Endothelial cell of hepatic sinusoid (primary cell): ENCODE measurements around the gene ZFAND2A.
"Not testable (repeated sequence)": the region's sequence is repeated elsewhere in the genome, so short reads cannot be mapped to it uniquely, and the experiment has no call there.

Source experiments
- in situ Hi-C: cut with HindIII; loops from 2 replicates; pipeline ENCODE4 v1.10.0; 2017; ENCODE audit warnings: low sequenced_read_pairs

The ZFAND2A gene

DNA sequence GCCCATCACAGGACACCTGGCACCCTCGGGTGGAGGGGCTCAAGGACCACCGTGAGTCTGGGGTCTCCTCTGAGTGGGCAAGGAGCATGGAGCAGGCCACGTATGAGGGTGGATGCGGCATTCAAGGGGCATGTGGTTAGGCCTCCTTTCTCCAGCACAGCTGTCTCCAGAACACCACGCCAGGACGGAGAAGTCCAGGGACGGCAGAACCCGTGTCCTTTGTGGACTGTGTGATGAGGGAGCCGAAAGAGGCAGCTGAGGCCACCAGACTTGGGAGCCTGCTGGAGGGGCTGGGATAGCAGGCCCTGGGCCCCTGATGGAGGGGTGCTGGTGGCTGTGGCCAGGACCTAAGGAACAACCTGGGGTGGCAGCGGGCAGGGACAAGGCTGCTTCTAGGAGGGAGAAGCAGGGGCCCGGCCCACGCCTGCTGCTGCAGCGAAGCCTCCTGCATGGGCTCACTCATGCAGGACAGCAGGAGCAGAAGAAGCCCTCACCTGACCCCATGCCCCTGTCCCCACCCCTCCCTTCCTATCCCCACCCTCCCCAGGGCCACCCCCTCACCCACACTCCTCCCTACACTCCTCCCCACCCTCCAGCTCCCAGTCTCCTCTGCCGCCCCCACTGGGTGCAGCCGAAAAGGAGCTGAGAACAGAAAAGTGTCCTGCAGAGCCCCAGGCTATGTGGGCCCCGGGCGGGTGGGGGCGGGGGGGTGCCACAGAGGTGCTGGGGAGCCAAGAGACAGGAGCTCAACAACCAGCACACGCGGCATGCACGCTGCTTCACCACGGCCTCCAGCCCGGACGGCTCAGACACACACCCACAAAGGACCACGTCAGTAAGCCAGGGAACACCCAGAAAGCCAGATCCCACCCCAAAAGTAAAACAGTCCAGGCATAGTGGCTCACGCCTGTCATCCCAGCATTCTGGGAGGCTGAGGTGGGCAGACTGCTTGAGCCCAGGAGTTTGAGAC is 29.7 kb downstream of the ZFAND2A start:
- in situ Hi-C loops: no loop called here

DNA sequence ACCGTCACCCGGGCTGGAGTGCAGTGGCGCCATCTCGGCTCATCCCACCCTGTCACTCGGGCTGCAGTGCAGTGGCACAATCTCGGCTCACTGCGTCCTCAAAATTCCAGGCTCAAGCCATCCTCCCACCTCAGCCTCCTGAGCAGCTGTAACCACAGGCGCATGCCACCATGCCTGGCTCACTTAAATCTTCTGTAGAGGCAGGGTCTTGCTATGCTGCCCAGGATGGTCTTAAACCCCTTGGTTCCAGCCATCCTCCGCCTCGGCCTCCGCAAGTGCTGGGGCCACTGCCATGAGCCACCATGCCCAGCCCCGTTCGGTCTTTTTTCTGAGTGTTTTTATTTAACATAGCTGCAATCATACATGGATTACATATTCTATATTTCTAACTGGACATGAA is 30.6 kb downstream of the ZFAND2A start:
- in situ Hi-C loops: no loop called here

GRCh38 chr7:1127001-1127400 is 33.0 kb downstream of the ZFAND2A start:
- in situ Hi-C loops: no loop called here

- in situ Hi-C loops: no loop called here
These were observed 34.4 kb downstream of the ZFAND2A start for GRCh38 chr7:1125603-1125969.

DNA sequence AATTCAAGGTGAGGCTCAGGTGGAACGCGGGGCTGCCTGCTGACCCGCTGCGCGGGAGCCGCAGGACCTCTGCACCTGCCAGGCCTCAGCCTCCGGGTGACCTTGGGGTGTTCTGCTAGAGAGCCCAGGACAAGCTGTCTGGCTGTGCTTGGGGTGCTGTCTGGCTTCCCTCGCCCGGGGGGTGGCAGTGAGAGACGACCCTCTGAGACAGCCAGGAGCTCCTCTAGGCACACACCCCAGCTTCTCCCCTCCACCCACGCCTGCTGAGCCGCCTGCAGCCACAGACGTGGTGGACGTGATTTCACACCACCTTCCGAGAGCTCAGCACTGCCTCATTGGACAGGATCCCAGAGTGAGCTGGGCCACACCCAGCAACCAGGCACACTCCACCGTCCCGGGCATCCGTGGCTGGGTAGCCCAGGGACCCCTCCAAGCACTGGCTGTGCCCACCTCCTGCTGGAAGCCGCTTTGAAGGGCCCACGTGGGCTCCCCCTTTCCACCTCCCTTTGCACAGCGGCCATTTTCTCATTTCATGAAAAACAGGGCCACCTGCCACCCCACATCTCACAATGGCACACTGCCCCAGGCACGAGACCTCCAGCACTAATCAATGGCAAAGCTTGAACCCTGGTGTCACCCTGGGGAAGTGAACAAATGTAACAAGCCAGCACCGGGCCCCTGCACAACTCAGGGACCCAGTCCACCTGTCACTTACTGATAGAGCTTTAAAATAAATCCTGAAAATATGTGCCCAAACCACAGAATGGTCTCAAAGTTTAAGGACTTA is 35.0 kb downstream of the ZFAND2A start:
- in situ Hi-C loops: no loop called here

- in situ Hi-C loops: no loop called here
These were observed 35.8 kb downstream of the ZFAND2A start for GRCh38 chr7:1124164-1124563.

DNA sequence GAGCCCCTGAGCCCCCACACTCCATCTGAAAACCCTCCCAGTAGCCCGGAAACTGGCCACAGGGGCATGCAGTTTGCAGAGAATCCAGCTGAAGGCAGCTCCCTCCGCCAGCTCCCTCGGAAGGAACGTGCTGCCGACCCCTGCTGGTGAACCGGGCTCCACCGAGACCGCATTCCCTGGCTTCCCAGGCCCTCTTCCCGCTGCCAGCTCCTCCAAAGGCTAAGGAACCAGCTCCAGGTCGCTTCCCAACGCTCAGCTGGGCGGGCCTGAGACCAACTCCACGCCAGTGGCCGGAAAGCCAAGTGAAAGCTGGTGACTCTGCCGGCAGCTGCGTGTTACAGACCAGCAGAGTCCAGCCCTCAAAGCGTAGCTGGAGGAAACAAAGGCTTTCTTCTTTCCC is 36.3 kb downstream of the ZFAND2A start:
- in situ Hi-C loops: no loop called here

- in situ Hi-C loops: no loop called here
These were observed 37.0 kb downstream of the ZFAND2A start for GRCh38 chr7:1122832-1123501.

- in situ Hi-C loops: no loop called here
These were observed 37.8 kb downstream of the ZFAND2A start for GRCh38 chr7:1121886-1122831.

DNA sequence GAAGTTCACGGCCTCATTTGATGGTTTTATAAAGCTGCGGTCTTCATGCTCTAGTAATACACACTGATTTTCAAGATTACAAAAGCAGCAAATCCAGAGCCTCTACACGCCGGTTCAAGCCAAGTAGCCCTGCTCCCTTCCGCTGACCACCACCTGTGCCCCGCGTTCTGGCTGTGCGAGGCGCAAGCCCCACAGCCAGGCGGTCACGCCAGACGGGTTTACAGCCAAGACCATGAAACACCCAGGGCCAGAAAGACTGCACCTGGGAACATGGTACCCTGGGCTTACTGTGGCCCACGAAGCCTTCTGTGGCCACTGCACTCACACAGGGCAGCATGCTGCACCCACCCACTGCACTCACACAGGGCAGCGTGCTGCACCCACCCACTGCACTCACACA is 38.5 kb downstream of the ZFAND2A start:
- in situ Hi-C loops: no loop called here

DNA sequence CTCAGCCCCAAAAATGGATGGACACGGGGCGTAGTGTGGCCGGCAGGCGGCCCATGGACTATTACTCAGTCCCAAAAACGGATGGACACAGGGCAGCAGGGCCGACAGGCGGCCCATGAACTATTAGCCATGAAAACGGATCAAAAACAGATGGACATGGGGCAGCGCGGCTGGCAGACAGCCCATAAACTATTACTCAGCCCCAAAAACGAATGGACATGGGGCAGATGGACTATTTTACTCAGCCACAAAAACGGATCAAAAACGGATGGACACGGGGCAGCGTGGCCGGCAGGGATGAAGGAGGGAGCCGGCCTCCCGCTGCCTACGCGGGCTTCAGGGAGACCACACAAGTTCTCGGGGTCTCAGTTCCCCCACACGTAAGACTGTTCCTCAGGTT is 39.2 kb downstream of the ZFAND2A start:
- in situ Hi-C loops: no loop called here

GRCh38 chr7:1119201-1119600 is 40.8 kb downstream of the ZFAND2A start:
- in situ Hi-C loops: no loop called here

- in situ Hi-C loops: no loop called here
These were observed 42.6 kb downstream of the ZFAND2A start for GRCh38 chr7:1117321-1117928.

DNA sequence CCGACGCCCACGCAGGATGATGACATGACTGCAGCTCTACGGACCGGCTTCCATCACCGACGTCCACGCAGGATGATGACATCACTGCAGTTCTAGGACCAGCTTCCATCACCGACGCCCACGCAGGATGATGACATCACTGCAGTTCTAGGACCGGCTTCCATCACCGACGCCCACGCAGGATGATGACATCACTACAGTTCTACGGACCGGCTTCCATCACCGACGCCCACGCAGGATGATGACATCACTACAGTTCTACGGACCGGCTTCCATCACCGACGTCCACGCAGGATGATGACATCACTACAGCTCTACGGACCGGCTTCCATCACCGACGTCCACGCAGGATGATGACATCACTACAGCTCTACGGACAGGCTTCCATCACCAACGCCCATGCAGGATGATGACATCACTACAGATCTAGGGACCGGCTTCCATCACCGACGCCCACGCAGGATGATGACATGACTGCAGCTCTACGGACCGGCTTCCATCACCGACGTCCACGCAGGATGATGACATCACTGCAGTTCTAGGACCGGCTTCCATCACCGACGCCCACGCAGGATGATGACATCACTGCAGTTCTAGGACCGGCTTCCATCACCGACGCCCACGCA is 43.5 kb downstream of the ZFAND2A start:
- in situ Hi-C loops: not testable (repeated sequence)

DNA sequence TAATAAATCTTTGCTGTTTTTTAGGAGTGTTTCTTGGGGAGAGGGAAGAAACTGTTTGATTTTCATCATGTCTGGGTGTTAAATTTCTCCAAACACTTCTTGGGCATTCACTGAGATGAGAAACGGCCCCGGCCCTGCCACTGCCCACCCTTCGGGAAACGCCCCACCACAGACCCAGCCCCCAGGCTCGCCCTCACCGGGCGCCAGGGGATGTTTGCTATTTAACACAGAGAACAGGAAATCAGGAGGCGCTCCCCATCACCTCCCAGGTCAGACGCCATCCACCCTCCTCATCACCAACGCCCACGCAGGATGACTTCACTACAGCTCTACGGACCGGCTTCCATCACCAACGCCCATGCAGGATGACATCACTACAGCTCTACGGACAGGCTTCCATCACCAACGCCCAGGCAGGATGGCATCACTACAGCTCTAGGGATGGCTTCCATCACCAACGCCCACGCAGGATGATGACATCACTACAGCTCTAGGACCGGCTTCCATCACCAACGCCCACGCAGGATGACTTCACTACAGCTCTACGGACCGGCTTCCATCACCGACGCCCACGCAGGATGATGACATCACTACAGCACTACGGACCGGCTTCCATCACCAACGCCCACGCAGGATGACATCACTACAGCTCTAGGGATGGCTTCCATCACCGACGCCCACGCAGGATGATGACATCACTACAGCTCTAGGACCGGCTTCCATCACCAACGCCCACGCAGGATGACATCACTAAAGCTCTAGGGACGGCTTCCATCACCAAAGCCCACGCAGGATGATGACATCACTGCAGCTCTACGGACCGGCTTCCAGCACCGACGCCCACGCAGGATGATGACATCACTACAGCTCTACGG is 44.6 kb downstream of the ZFAND2A start:
- in situ Hi-C loops: not testable (repeated sequence)

DNA sequence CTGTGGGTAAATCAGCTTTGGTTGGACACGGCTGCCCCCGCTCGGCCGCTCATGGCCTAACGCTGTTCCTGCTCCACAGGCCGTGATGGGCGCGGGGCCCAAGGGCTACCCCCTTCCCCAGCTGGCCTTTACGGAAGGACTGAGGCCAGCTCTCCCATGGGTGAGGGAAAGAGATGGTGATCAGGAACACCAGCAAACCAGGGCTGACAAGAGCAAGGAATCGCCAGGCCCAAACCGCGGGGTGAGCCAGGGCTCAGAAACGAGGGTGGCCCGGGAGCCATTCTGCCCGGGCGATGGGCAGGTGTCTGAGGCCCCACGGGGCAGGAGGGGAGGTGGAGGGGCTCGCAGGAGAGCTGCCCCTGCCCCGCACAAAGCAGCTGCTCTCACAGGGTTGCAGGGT is 45.5 kb downstream of the ZFAND2A start:
- in situ Hi-C loops: no loop called here

GRCh38 chr7:1114088-1114487 is 45.9 kb downstream of the ZFAND2A start:
- in situ Hi-C loops: no loop called here

DNA sequence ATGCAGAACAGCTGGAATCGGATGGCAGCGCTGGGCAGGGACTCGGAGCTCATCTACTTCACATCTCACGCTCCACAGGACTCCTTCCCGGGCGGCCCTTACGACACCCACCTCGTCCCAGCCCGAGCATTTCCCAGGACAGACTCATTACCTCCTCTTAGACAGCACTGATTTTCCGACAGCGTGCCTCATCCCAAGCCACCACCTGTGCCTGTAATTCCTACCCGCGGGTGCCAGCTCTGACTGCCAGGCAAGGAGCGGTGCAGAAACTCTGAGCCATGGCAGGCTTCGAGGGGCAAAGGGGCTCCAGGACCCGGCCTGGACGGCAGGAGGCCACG is 46.5 kb downstream of the ZFAND2A start:
- in situ Hi-C loops: no loop called here
